ENCODE data around the gene NMRAL1. TPM values are rescaled to one million over a fixed set of nuclear protein-coding genes. Genes with fewer than 3 reads are reported as not detected.

The NMRAL1 gene
- total RNA-seq: 10 to 100 TPM; 56.9 to 75.2 TPM
- polyA plus RNA-seq (2013, experiment 1 of 2): 20.8 TPM
- polyA plus RNA-seq (2013, experiment 2 of 2): 22.4 TPM
- long read RNA-seq, experiment 1, transcript NMRAL1-202 (6 exons, 1,233 nt): major isoform, 15 of 37 reads
- long read RNA-seq, experiment 1, transcript NMRAL1-212 (6 exons, 1,240 nt): minor isoform, 5 of 37 reads
- long read RNA-seq, experiment 1, transcript NMRAL1-201 (6 exons, 1,376 nt): minor isoform, 5 of 37 reads
- long read RNA-seq, experiment 1, partial matches to known transcripts: 7 of 37 reads
- long read RNA-seq, experiment 1, other reads (novel, unspliced or antisense): 5 of 37 reads
- long read RNA-seq, experiment 2, transcript NMRAL1-201 (6 exons, 1,376 nt): minor isoform, 15 of 89 reads
- long read RNA-seq, experiment 2, transcript NMRAL1-202 (6 exons, 1,233 nt): major isoform, 42 of 89 reads
- long read RNA-seq, experiment 2, transcript NMRAL1-212 (6 exons, 1,240 nt): minor isoform, 8 of 89 reads
- long read RNA-seq, experiment 2, partial matches to known transcripts: 8 of 89 reads
- long read RNA-seq, experiment 2, other reads (novel, unspliced or antisense): 16 of 89 reads
- long read RNA-seq, experiment 3, transcript NMRAL1-201 (6 exons, 1,376 nt): minor isoform, 13 of 99 reads
- long read RNA-seq, experiment 3, transcript NMRAL1-202 (6 exons, 1,233 nt): major isoform, 53 of 99 reads
- long read RNA-seq, experiment 3, transcript NMRAL1-212 (6 exons, 1,240 nt): minor isoform, 11 of 99 reads
- long read RNA-seq, experiment 3, partial matches to known transcripts: 6 of 99 reads
- long read RNA-seq, experiment 3, other reads (novel, unspliced or antisense): 16 of 99 reads
- long read RNA-seq, experiment 4, transcript NMRAL1-212 (6 exons, 1,240 nt): minor isoform, 14 of 132 reads
- long read RNA-seq, experiment 4, transcript NMRAL1-201 (6 exons, 1,376 nt): minor isoform, 22 of 132 reads
- long read RNA-seq, experiment 4, transcript NMRAL1-202 (6 exons, 1,233 nt): major isoform, 67 of 132 reads
- long read RNA-seq, experiment 4, partial matches to known transcripts: 8 of 132 reads
- long read RNA-seq, experiment 4, other reads (novel, unspliced or antisense): 21 of 132 reads

- H3K4me3 ChIP-seq (ENCODE audit: low read length): peak within 1 kb of the TSS; percentile 92
- Mint-ChIP-seq H3K9me3 (peaks cover 12% of the 10 kb centered on the region), H3K36me3 (ENCODE audit: low read depth) (peaks cover 13% of the 10 kb centered on the region), H3K27ac (peak within 1 kb of the TSS; percentile 86), H3K4me1 (peaks cover 7% of the 10 kb centered on the region), H3K4me3 (peak within 1 kb of the TSS; percentile 68), H3K27me3 (ENCODE audit: insufficient read depth) (peaks cover 6% of the 10 kb centered on the region)
- peak; percentile 10 for TF ChIP-seq CTCF (conservative IDR thresholded peaks at IDR 0.05)
- no peak within 1 kb of the TSS for H3K27ac ChIP-seq (ENCODE audit: low read depth, low read length)
- peak within 1 kb of the TSS; percentile 66 for H3K9ac ChIP-seq (ENCODE audit: extremely low read depth, low read length, poor library complexity, severe bottlenecking)
- peaks cover 7% of the 10 kb centered on the region for H3K9me3 ChIP-seq (ENCODE audit: control insufficient read depth, low read length)
- peak; percentile 97 for DNase-seq
- 5 to 10% methylated on average over 34 to 60 of the region's 60 CpGs for WGBS, 2 experiments (ENCODE audit: insufficient coverage in 1 of 2, insufficient read length in 1 of 2)
- H3K36me3 ChIP-seq (ENCODE audit: control insufficient read depth, insufficient read depth, low read length): no peaks in the 10 kb centered on the region
- H3K4me1 ChIP-seq (ENCODE audit: control insufficient read depth, insufficient read depth, low read length): no peaks in the 10 kb centered on the region
- no peaks in the 10 kb centered on the region for H3K27me3 ChIP-seq (ENCODE audit: control insufficient read depth, insufficient read depth, low read length, poor library complexity, severe bottlenecking)
Measured at GRCh38 chr16:4474192-4474961, at the start of gene NMRAL1. NMRAL1 (minus strand) TSS chr16:4474625; CDS start chr16:4474132, 493 bp downstream.

GRCh38 chr16:4523686-4524085, 49.3 kb upstream of the NMRAL1 start:
- Histone ChIP-seq H3K9me3 (ENCODE audit: control insufficient read depth, low read length) (no peaks in the 10 kb centered on the region), H3K36me3 (ENCODE audit: control insufficient read depth, insufficient read depth, low read length) (no peaks in the 10 kb centered on the region), H3K4me1 (ENCODE audit: control insufficient read depth, insufficient read depth, low read length) (no peaks in the 10 kb centered on the region), H3K9ac (ENCODE audit: extremely low read depth, low read length, poor library complexity, severe bottlenecking) (no peak overlapping the region), H3K4me3 (ENCODE audit: low read length) (no peak overlapping the region), H3K27ac (ENCODE audit: low read depth, low read length) (no peak overlapping the region), H3K27me3 (ENCODE audit: control insufficient read depth, insufficient read depth, low read length, poor library complexity, severe bottlenecking) (no peaks in the 10 kb centered on the region)
- TF ChIP-seq CTCF (conservative IDR thresholded peaks at IDR 0.05): no peak
- DNase-seq: no peak
- H3K4me1 Mint-ChIP-seq: no peaks in the 10 kb centered on the region
- no peak overlapping the region for H3K27ac Mint-ChIP-seq
- H3K36me3 Mint-ChIP-seq (ENCODE audit: low read depth): peaks cover 8% of the 10 kb centered on the region
- H3K27me3 Mint-ChIP-seq (ENCODE audit: insufficient read depth): no peaks in the 10 kb centered on the region
- H3K9me3 Mint-ChIP-seq: no peaks in the 10 kb centered on the region
- no peak overlapping the region for H3K4me3 Mint-ChIP-seq
- WGBS, 2 experiments (ENCODE audit: insufficient coverage in 1 of 2, insufficient read length in 1 of 2): 82 to 94% methylated on average over 2 to 4 of the region's 4 CpGs

All from endodermal cell (in vitro differentiated cells).